ENCODE results near the gene STAG1. TPM values are rescaled to one million over a fixed set of nuclear protein-coding genes. Genes with fewer than 3 reads are reported as not detected.

The STAG1 gene
- total RNA-seq, 2 donors from 2014 or later: 26.8 to 29.8 TPM

DNA sequence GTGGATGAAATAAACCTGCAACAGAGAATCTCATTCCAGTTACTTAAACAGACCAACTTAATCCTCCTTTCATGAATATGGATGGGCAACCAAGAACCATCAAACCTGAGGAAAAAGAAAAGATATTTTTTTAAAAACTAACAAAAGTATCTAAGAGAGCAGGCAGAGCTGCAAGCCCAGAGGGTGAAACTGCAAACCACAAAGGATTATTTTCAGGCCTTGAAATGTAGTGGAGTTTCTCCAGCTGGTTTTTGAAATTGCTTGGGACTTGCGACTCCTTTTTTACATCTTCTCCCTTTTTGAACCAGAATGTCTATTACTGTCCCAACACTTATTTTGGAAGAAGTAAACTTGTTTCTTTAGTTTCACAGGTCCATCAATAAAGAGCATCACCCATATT is 87.4 kb downstream of the STAG1 start:
- DNase-seq: no peak
- Histone ChIP-seq H3K27me3 (ENCODE audit: control insufficient read depth, insufficient read depth, low read length, poor library complexity, severe bottlenecking) (no peaks in the 10 kb centered on the region), H3K4me3 (ENCODE audit: low read length) (no peak overlapping the region), H3K9me3 (ENCODE audit: control insufficient read depth, low read length) (no peaks in the 10 kb centered on the region), H3K4me1 (ENCODE audit: control insufficient read depth, insufficient read depth, low read length) (no peaks in the 10 kb centered on the region), H3K36me3 (ENCODE audit: control insufficient read depth, insufficient read depth, low read length) (no peaks in the 10 kb centered on the region), H3K9ac (ENCODE audit: extremely low read depth, low read length, poor library complexity, severe bottlenecking) (no peak overlapping the region), H3K27ac (ENCODE audit: low read depth, low read length) (no peak overlapping the region)
- peaks cover 31% of the 10 kb centered on the region for H3K4me1 Mint-ChIP-seq
- 88% methylated on average over 1 of the region's 1 CpG; no CpG with 5 or more reads in 1 of the 2 experiments for WGBS, 2 experiments (ENCODE audit: insufficient coverage in 1 of 2, insufficient read length in 1 of 2)
- H3K27ac Mint-ChIP-seq: no peak overlapping the region
- H3K36me3 Mint-ChIP-seq (ENCODE audit: low read depth): peaks cover 6% of the 10 kb centered on the region
- H3K4me3 Mint-ChIP-seq: no peak overlapping the region
- no peak for TF ChIP-seq CTCF (conservative IDR thresholded peaks at IDR 0.05)
- no peaks in the 10 kb centered on the region for H3K27me3 Mint-ChIP-seq (ENCODE audit: insufficient read depth)
- no peaks in the 10 kb centered on the region for H3K9me3 Mint-ChIP-seq

- 96 to 100% methylated on average over 2 to 4 of the region's 4 CpGs for WGBS, 2 experiments (ENCODE audit: insufficient coverage in 1 of 2, insufficient read length in 1 of 2)
- Histone ChIP-seq H3K4me3 (ENCODE audit: low read length) (no peak overlapping the region), H3K4me1 (ENCODE audit: control insufficient read depth, insufficient read depth, low read length) (no peaks in the 10 kb centered on the region), H3K9ac (ENCODE audit: extremely low read depth, low read length, poor library complexity, severe bottlenecking) (no peak overlapping the region), H3K36me3 (ENCODE audit: control insufficient read depth, insufficient read depth, low read length) (no peaks in the 10 kb centered on the region), H3K9me3 (ENCODE audit: control insufficient read depth, low read length) (no peaks in the 10 kb centered on the region), H3K27ac (ENCODE audit: low read depth, low read length) (no peak overlapping the region), H3K27me3 (ENCODE audit: control insufficient read depth, insufficient read depth, low read length, poor library complexity, severe bottlenecking) (no peaks in the 10 kb centered on the region)
- no peak for TF ChIP-seq CTCF (conservative IDR thresholded peaks at IDR 0.05)
- DNase-seq: no peak
- Mint-ChIP-seq H3K27me3 (ENCODE audit: insufficient read depth) (no peaks in the 10 kb centered on the region), H3K4me1 (peaks cover 34% of the 10 kb centered on the region), H3K9me3 (no peaks in the 10 kb centered on the region), H3K4me3 (no peak overlapping the region), H3K27ac (no peak overlapping the region), H3K36me3 (ENCODE audit: low read depth) (no peaks in the 10 kb centered on the region)
Measured at GRCh38 chr3:136661282-136661681, 90.9 kb downstream of the STAG1 start.

DNA sequence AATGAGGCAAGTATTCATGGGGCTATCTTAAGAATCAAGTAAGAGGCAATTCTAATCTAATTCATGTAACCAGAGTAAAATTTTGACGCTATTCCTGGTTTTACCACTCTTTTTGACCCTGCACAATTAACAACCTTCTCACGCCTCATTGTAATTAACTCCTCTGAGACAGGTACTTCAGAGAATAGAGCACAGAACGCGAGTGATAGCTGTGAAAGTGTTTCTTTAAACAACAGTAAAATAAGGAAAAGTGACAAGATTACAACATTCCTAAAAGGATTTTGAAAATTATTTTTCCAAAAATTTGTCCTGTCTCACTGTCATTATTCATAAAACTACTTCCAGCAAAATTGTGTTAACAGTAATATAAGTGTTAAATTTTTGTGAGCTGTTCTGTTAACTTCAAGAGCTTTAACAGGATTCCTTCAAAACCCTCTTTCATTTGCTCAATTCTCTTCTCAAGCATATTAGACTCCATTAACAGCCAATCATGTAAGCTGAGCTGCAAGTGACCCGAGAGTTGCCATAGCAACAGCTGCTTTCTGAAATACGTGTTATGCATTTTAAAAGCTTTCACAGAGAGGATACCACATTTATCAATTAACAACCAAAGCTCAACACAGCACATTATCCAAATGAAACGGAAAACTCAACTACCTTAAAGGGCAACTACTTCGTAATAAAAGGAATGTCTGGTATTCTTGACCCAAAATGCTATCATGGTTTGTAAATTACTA is 93.1 kb downstream of the STAG1 start:
- WGBS, 2 experiments (ENCODE audit: insufficient coverage in 1 of 2, insufficient read length in 1 of 2): 70 to 80% methylated on average over 5 to 8 of the region's 8 CpGs
- no peaks in the 10 kb centered on the region for H3K4me1 ChIP-seq (ENCODE audit: control insufficient read depth, insufficient read depth, low read length)
- Mint-ChIP-seq H3K27me3 (ENCODE audit: insufficient read depth) (no peaks in the 10 kb centered on the region), H3K9me3 (peaks cover 15% of the 10 kb centered on the region), H3K4me3 (no peak overlapping the region), H3K4me1 (peaks cover 24% of the 10 kb centered on the region), H3K27ac (no peak overlapping the region), H3K36me3 (ENCODE audit: low read depth) (peaks cover 18% of the 10 kb centered on the region)
- no peaks in the 10 kb centered on the region for H3K27me3 ChIP-seq (ENCODE audit: control insufficient read depth, insufficient read depth, low read length, poor library complexity, severe bottlenecking)
- no peak overlapping the region for H3K4me3 ChIP-seq (ENCODE audit: low read length)
- H3K9me3 ChIP-seq (ENCODE audit: control insufficient read depth, low read length): peaks cover 19% of the 10 kb centered on the region
- H3K36me3 ChIP-seq (ENCODE audit: control insufficient read depth, insufficient read depth, low read length): no peaks in the 10 kb centered on the region
- no peak overlapping the region for H3K9ac ChIP-seq (ENCODE audit: extremely low read depth, low read length, poor library complexity, severe bottlenecking)
- peak overlapping the region; percentile 25 for H3K27ac ChIP-seq (ENCODE audit: low read depth, low read length)
- TF ChIP-seq CTCF (conservative IDR thresholded peaks at IDR 0.05): no peak
- peak; percentile 50 for DNase-seq

All from endodermal cell (in vitro differentiated cells).